Esophagus muscularis mucosa (tissue), 3 donors: Measurements from ENCODE around the gene ITGB1.

Source experiments
- POLR2A ChIP-seq: fragments of 450-650 bp; IDR thresholded peaks from one replicate; pipeline ENCODE4 v1.6.1; 2017; ENCODE audit warnings: antibody characterized with exemption, moderate library complexity, mild to moderate bottlenecking, low read depth
- POLR2AphosphoS5 ChIP-seq, 2 donors: sonication (generic); formaldehyde crosslinking; IDR thresholded peaks; one replicate each; pipeline ENCODE4 v1.6.1; 2017; ENCODE audit warnings: antibody characterized with exemption in 2 of 2
- TF ChIP-seq, protein P1 (sequence below), 3 experiments: fragments of 200-600 bp in 2 of 3; fragments of 450-650 bp in 1 of 3; sonication (generic) in 2 of 3; IDR thresholded peaks; one replicate each; pipeline ENCODE4 v1.5.1; 2017 to 2019; ENCODE audit warnings: antibody characterized with exemption in 3 of 3, mild to moderate bottlenecking in 2 of 3, moderate library complexity in 1 of 3

- TF ChIP-seq, protein P1, sequence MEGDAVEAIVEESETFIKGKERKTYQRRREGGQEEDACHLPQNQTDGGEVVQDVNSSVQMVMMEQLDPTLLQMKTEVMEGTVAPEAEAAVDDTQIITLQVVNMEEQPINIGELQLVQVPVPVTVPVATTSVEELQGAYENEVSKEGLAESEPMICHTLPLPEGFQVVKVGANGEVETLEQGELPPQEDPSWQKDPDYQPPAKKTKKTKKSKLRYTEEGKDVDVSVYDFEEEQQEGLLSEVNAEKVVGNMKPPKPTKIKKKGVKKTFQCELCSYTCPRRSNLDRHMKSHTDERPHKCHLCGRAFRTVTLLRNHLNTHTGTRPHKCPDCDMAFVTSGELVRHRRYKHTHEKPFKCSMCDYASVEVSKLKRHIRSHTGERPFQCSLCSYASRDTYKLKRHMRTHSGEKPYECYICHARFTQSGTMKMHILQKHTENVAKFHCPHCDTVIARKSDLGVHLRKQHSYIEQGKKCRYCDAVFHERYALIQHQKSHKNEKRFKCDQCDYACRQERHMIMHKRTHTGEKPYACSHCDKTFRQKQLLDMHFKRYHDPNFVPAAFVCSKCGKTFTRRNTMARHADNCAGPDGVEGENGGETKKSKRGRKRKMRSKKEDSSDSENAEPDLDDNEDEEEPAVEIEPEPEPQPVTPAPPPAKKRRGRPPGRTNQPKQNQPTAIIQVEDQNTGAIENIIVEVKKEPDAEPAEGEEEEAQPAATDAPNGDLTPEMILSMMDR (IDR thresholded peaks at IDR 0.05): no peak
- TF ChIP-seq POLR2A (no peak), POLR2AphosphoS5 (IDR thresholded peaks at IDR 0.05) (no peak)
Observed at GRCh38 chr10:32961343-32961894, 3.4 kb upstream of the ITGB1 start.
